Measurements from ENCODE around the gene GPER1.

Gene GPER1

DNA sequence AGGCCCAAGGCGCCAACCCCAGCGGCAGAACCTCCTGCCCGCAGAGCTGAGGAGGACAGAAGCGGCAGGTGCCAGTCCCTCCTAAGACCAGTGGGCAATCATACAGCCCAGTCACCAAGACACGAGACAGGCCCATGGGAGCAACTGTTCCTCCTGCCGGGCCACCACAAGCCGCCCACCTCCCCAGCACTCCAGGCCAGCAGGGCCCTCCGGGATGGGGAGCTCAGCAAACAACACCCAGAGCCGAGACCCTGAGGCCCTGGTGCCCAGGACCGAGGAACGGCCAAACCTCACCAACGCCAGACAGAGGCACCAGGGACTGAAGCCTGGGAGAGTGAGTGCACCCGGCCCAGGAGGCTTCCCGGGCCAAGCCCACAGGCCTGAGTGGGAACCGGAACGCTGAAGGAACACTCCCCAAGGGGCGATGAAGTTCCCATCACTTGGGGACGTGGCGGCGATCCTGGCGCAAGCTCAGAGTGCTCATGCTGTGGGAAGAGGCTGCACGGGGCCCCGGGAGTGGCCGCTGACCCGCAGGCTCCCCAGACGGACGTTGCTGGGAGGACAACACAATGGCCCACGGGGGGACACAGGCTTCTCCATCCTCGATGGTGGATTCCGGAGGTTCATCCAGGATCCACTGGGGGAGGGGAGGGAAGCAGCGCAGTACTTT, 35.1 kb downstream of the GPER1 start:
- H3K27me3 ChIP-seq (replicated peaks; ENCODE audit: control insufficient read depth, insufficient read depth, low read length), result no peaks in the 10 kb centered on the region
- DNase-seq (ENCODE audit: extremely low read depth, insufficient read length), result no peak
- TF ChIP-seq, protein P1, sequence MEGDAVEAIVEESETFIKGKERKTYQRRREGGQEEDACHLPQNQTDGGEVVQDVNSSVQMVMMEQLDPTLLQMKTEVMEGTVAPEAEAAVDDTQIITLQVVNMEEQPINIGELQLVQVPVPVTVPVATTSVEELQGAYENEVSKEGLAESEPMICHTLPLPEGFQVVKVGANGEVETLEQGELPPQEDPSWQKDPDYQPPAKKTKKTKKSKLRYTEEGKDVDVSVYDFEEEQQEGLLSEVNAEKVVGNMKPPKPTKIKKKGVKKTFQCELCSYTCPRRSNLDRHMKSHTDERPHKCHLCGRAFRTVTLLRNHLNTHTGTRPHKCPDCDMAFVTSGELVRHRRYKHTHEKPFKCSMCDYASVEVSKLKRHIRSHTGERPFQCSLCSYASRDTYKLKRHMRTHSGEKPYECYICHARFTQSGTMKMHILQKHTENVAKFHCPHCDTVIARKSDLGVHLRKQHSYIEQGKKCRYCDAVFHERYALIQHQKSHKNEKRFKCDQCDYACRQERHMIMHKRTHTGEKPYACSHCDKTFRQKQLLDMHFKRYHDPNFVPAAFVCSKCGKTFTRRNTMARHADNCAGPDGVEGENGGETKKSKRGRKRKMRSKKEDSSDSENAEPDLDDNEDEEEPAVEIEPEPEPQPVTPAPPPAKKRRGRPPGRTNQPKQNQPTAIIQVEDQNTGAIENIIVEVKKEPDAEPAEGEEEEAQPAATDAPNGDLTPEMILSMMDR (IDR thresholded peaks at IDR 0.05; ENCODE audit: insufficient read depth, low read length, poor library complexity, severe bottlenecking), result no peak
- H3K36me3 ChIP-seq (ENCODE audit: control insufficient read depth, insufficient read depth, low read length), result peaks cover 10% of the 10 kb centered on the region
- no peak overlapping the region for H3K4me3 ChIP-seq (replicated peaks; ENCODE audit: low read depth, low read length)

- TF ChIP-seq, protein P1 (IDR thresholded peaks at IDR 0.05; ENCODE audit: insufficient read depth, low read length, poor library complexity, severe bottlenecking), result no peak
- Histone ChIP-seq H3K4me3 (replicated peaks; ENCODE audit: low read depth, low read length) (no peak overlapping the region), H3K27me3 (replicated peaks; ENCODE audit: control insufficient read depth, insufficient read depth, low read length) (no peaks in the 10 kb centered on the region), H3K36me3 (ENCODE audit: control insufficient read depth, insufficient read depth, low read length) (peaks cover 10% of the 10 kb centered on the region)
- DNase-seq (ENCODE audit: extremely low read depth, insufficient read length), result no peak
Observed at GRCh38 chr7:1123715-1124114, 35.8 kb downstream of the GPER1 start.

DNA sequence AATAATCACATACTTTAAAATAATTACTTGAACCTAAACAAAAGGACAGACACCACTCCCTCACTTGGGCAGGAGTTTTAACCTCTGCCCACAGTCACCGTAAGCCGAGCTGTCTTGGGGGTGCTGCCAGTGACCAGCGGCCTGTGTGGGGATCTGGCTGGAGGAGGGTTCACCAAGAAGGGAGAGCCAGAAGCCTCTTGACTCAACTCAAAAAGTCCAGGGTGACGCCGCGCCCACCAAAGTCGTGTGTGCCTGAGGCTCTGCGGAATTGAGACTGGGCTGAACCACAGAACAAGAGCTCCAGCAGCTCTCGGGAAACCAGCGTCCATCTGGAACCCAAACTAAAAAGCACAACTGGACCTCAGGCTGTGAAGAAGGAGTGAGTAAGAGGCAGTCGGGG, 36.3 kb downstream of the GPER1 start:
- Histone ChIP-seq H3K4me3 (replicated peaks; ENCODE audit: low read depth, low read length) (no peak overlapping the region), H3K27me3 (replicated peaks; ENCODE audit: control insufficient read depth, insufficient read depth, low read length) (no peaks in the 10 kb centered on the region), H3K36me3 (ENCODE audit: control insufficient read depth, insufficient read depth, low read length) (peaks cover 10% of the 10 kb centered on the region)
- TF ChIP-seq, protein P1 (IDR thresholded peaks at IDR 0.05; ENCODE audit: insufficient read depth, low read length, poor library complexity, severe bottlenecking), result no peak
- DNase-seq (ENCODE audit: extremely low read depth, insufficient read length), result no peak

DNA sequence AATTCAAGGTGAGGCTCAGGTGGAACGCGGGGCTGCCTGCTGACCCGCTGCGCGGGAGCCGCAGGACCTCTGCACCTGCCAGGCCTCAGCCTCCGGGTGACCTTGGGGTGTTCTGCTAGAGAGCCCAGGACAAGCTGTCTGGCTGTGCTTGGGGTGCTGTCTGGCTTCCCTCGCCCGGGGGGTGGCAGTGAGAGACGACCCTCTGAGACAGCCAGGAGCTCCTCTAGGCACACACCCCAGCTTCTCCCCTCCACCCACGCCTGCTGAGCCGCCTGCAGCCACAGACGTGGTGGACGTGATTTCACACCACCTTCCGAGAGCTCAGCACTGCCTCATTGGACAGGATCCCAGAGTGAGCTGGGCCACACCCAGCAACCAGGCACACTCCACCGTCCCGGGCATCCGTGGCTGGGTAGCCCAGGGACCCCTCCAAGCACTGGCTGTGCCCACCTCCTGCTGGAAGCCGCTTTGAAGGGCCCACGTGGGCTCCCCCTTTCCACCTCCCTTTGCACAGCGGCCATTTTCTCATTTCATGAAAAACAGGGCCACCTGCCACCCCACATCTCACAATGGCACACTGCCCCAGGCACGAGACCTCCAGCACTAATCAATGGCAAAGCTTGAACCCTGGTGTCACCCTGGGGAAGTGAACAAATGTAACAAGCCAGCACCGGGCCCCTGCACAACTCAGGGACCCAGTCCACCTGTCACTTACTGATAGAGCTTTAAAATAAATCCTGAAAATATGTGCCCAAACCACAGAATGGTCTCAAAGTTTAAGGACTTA, 37.1 kb downstream of the GPER1 start:
- TF ChIP-seq, protein P1 (IDR thresholded peaks at IDR 0.05; ENCODE audit: insufficient read depth, low read length, poor library complexity, severe bottlenecking), result no peak
- no peak overlapping the region for H3K4me3 ChIP-seq (replicated peaks; ENCODE audit: low read depth, low read length)
- DNase-seq (ENCODE audit: extremely low read depth, insufficient read length), result no peak
- H3K36me3 ChIP-seq (ENCODE audit: control insufficient read depth, insufficient read depth, low read length), result peaks cover 12% of the 10 kb centered on the region
- H3K27me3 ChIP-seq (replicated peaks; ENCODE audit: control insufficient read depth, insufficient read depth, low read length), result no peaks in the 10 kb centered on the region

GRCh38 chr7:1125603-1125969, 37.7 kb downstream of the GPER1 start:
- Histone ChIP-seq H3K4me3 (replicated peaks; ENCODE audit: low read depth, low read length) (no peak overlapping the region), H3K36me3 (ENCODE audit: control insufficient read depth, insufficient read depth, low read length) (peaks cover 14% of the 10 kb centered on the region), H3K27me3 (replicated peaks; ENCODE audit: control insufficient read depth, insufficient read depth, low read length) (no peaks in the 10 kb centered on the region)
- DNase-seq (ENCODE audit: extremely low read depth, insufficient read length), result no peak
- TF ChIP-seq, protein P1 (IDR thresholded peaks at IDR 0.05; ENCODE audit: insufficient read depth, low read length, poor library complexity, severe bottlenecking), result no peak

All from GM06990 (cell line).